Activated CD8-positive, alpha-beta memory T cell treated with anti-CD3 and anti-CD28 coated beads for 48 hours (primary cell): ENCODE measurements around the gene ASB2.

ENCODE experiments used
- DNase-seq, 3 experiments: peaks; one replicate each; pipeline ENCODE4 v3.0.0-alpha.2; 2020; ENCODE audit warnings: low read depth in 2 of 3, low spot score in 2 of 3

Gene ASB2

GRCh38 chr14:93906341-93907329, 69.7 kb downstream of the ASB2 start:
- peak; percentile 11 to 43 (median 34) for DNase-seq

GRCh38 chr14:93905623-93906022, 70.7 kb downstream of the ASB2 start:
- no peak for DNase-seq

GRCh38 chr14:93903342-93904184, 72.8 kb downstream of the ASB2 start:
- no peak for DNase-seq

GRCh38 chr14:93902619-93903307, 73.6 kb downstream of the ASB2 start:
- DNase-seq, result no peak

- DNase-seq, result no peak
Measured at GRCh38 chr14:93901813-93902212, 74.6 kb downstream of the ASB2 start.

GRCh38 chr14:93898731-93899130, 77.6 kb downstream of the ASB2 start:
- no peak for DNase-seq

- no peak for DNase-seq
Measured at GRCh38 chr14:93898081-93898611, 78.2 kb downstream of the ASB2 start.

- no peak for DNase-seq
Measured at GRCh38 chr14:93897476-93897845, 78.9 kb downstream of the ASB2 start.

GRCh38 chr14:93895023-93895604, 81.3 kb downstream of the ASB2 start:
- DNase-seq, result no peak

- no peak for DNase-seq
Measured at GRCh38 chr14:93893661-93894261, 82.6 kb downstream of the ASB2 start.

- peak; percentile 28 to 83 (median 80) for DNase-seq
Measured at GRCh38 chr14:93892923-93893558, 83.3 kb downstream of the ASB2 start.

GRCh38 chr14:93892505-93892839, 83.9 kb downstream of the ASB2 start:
- no peak for DNase-seq

GRCh38 chr14:93891756-93892504, 84.4 kb downstream of the ASB2 start:
- DNase-seq, result no peak

- DNase-seq, result no peak
Measured at GRCh38 chr14:93889739-93890483, 86.5 kb downstream of the ASB2 start.

- no peak for DNase-seq
Measured at GRCh38 chr14:93888995-93889394, 87.4 kb downstream of the ASB2 start.

GRCh38 chr14:93884950-93885349, 91.4 kb downstream of the ASB2 start:
- DNase-seq, result no peak
